Testis (tissue), 2 donors: ENCODE data around the gene ITGA6.

Source experiments
- CTCF ChIP-seq, 3 experiments: fragments of 450-650 bp in 2 of 3; fragments of 200-600 bp in 1 of 3; sonication (generic) in 1 of 3; IDR thresholded peaks; one replicate each; pipeline ENCODE4 v1.5.1; 2016 to 2019; ENCODE audit warnings: antibody characterized with exemption in 3 of 3, mild to moderate bottlenecking in 2 of 3, moderate library complexity in 1 of 3
- POLR2A ChIP-seq: fragments of 450-650 bp; IDR thresholded peaks from one replicate; pipeline ENCODE4 v1.6.1; 2017; ENCODE audit warnings: antibody characterized with exemption, mild to moderate bottlenecking, moderate library complexity

GRCh38 chr2:172540421-172540820 lies 113.0 kb downstream of the ITGA6 start:
- TF ChIP-seq CTCF (IDR thresholded peaks at IDR 0.05) (no peak), POLR2A (no peak)
